K562 (cell line): ENCODE data around the gene TBXAS1. TPM values are rescaled to one million over a fixed set of nuclear protein-coding genes. Genes with fewer than 3 reads are reported as not detected.
A peak's percentile ranks its signal among the peaks of the same experiment; 100 is the strongest.

Experiments used
- ELF1 ChIP-seq: fragments of 200-800 bp; sonication (Bioruptor generic); IDR thresholded peaks from 2 replicates; pipeline ENCODE4 v1.6.1; 2016; ENCODE audit warnings: missing genetic modification characterization, missing compliant biosample characterization
- ELF2 ChIP-seq: fragments of 250-450 bp; sonication (Bioruptor Pico); IDR thresholded peaks from 2 replicates; pipeline ENCODE4 v1.5.0; 2021; ENCODE audit warnings: mild to moderate bottlenecking
- HMG20A ChIP-seq: fragments of 450-650 bp; formaldehyde crosslinking; conservative IDR thresholded peaks from 2 replicates; pipeline ENCODE4 v1.4.0; 2020; ENCODE audit warnings: mild to moderate bottlenecking, mixed read lengths
- HNRNPL ChIP-seq: fragments of 200-400 bp; formaldehyde crosslinking; IDR thresholded peaks from 2 replicates; pipeline ENCODE4 v1.6.1; 2017; ENCODE audit warnings: low read depth, mild to moderate bottlenecking, low read length
- LEF1 ChIP-seq: fragments of 450-650 bp; IDR thresholded peaks from 2 replicates; pipeline ENCODE4 v1.6.1; 2016; ENCODE audit warnings: mild to moderate bottlenecking
- MEIS2 ChIP-seq: fragments of 450-650 bp; IDR thresholded peaks from 2 replicates; pipeline ENCODE4 v1.6.1; 2014; ENCODE audit warnings: mild to moderate bottlenecking; ENCODE audit not compliant: partially characterized antibody
- MTA3 ChIP-seq: fragments of 450-650 bp; formaldehyde crosslinking; IDR thresholded peaks from 2 replicates; pipeline ENCODE4 v1.6.1; 2017; ENCODE audit warnings: mild to moderate bottlenecking, borderline replicate concordance
- NCOA2 ChIP-seq, 2 experiments: fragments of 450-650 bp; IDR thresholded peaks; 2 replicates each; pipeline ENCODE4 v1.6.1; 2018; ENCODE audit warnings: mild to moderate bottlenecking in 2 of 2, moderate library complexity in 1 of 2; ENCODE audit not compliant: partially characterized antibody in 2 of 2
- PTRF ChIP-seq: fragments of 450-650 bp; IDR thresholded peaks from 2 replicates; pipeline ENCODE4 v1.6.1; 2016; ENCODE audit warnings: mild to moderate bottlenecking, missing genetic modification characterization, missing compliant biosample characterization
- TEAD2 ChIP-seq: fragments of 450-650 bp; IDR thresholded peaks from 2 replicates; pipeline ENCODE4 v1.6.1; 2016; ENCODE audit warnings: missing genetic modification characterization, control low read depth, missing compliant biosample characterization
- ZC3H11A ChIP-seq: IDR thresholded peaks from 2 replicates; pipeline ENCODE4 v1.6.1; 2012; ENCODE audit warnings: low read depth, low read length, improper control_type of control experiment
- ZNF551 ChIP-seq: fragments of 250-450 bp; sonication (Bioruptor Pico); IDR thresholded peaks from 2 replicates; pipeline ENCODE4 v1.5.0; 2021; ENCODE audit warnings: mild to moderate bottlenecking, moderate library complexity
- ZNF584 ChIP-seq: fragments of 200-800 bp; sonication (Bioruptor generic); IDR thresholded peaks from 2 replicates; pipeline ENCODE4 v1.6.1; 2016; ENCODE audit warnings: low read depth, mild to moderate bottlenecking, missing genetic modification characterization, missing compliant biosample characterization
- polyA plus RNA-seq, 8 experiments: library from polyadenylated mRNA; depleted of rRNA in 4 of 8; stranded (reverse) in 5 of 8; unstranded in 3 of 8; fragments of >200 nt; fragmentation: Nextera tagmentation in 2 of 8; fragmentation: Illumina TruSeq in 1 of 8; extraction: Ambion mirVana in 2 of 8; extraction: Trizol in 1 of 8; gene quantifications; 2 replicates each; pipeline versions ENCODE4 v1.2.1 to v1.2.3, GENCODE V29; 2011 to 2014; ENCODE audit warnings: inconsistent platforms in 1 of 8, missing spikeins in 1 of 8
- total RNA-seq, 7 experiments: library from RNA; depleted of rRNA in 6 of 7; stranded (reverse); fragments of >200 nt in 6 of 7; fragmentation: Illumina TruSeq in 2 of 7; extraction: Trizol in 2 of 7; gene quantifications; 2 replicates each; pipeline versions ENCODE4 v1.2.1 to v1.2.3, GENCODE V29; 2011 to 2021; ENCODE audit warnings: low replicate concordance in 1 of 7
- TF ChIP-seq, protein P1 (sequence below): fragments of 450-650 bp; IDR thresholded peaks from one replicate; pipeline ENCODE4 v1.6.1; 2018; ENCODE audit warnings: mild to moderate bottlenecking, moderate library complexity; ENCODE audit not compliant: partially characterized antibody
- TF ChIP-seq, protein P2 (sequence below), 2 experiments: fragments of 450-650 bp; IDR thresholded peaks; 2 replicates each; pipeline ENCODE4 v1.6.1; 2016; ENCODE audit warnings: mild to moderate bottlenecking in 2 of 2, borderline replicate concordance in 1 of 2, low read depth in 1 of 2, moderate library complexity in 1 of 2

The TBXAS1 gene
- total and polyA plus RNA-seq, 9 of the 15 experiments (the other 6 are each of a cell fraction or from before 2014, with no cell fraction given): 1.1 to 8.3 (median 1.9) TPM

GRCh38 chr7:139914306-139915267, 85.5 kb downstream of the TBXAS1 start (continued):
- TF ChIP-seq, protein P1, sequence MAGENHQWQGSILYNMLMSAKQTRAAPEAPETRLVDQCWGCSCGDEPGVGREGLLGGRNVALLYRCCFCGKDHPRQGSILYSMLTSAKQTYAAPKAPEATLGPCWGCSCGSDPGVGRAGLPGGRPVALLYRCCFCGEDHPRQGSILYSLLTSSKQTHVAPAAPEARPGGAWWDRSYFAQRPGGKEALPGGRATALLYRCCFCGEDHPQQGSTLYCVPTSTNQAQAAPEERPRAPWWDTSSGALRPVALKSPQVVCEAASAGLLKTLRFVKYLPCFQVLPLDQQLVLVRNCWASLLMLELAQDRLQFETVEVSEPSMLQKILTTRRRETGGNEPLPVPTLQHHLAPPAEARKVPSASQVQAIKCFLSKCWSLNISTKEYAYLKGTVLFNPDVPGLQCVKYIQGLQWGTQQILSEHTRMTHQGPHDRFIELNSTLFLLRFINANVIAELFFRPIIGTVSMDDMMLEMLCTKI: no peak
- TF ChIP-seq ZC3H11A (no peak), NCOA2 (IDR thresholded peaks at IDR 0.05; ENCODE audit: partially characterized antibody in 2 of 2) (no peak), HMG20A (CRISPR knock-in tag) (no peak), TEAD2 (tag) (no peak), LEF1 (peak; percentile 7; the same call in 1 of the 2 replicates), ELF2 (no peak), ZNF551 (no peak), PTRF (tag) (no peak), HNRNPL (no peak), MTA3 (0 out of 2 replicates have a peak, but pooled peaks have one; percentile 21), MEIS2 (no peak), ZNF584 (no peak), ELF1 (tag) (no peak)
- TF ChIP-seq, protein P2, sequence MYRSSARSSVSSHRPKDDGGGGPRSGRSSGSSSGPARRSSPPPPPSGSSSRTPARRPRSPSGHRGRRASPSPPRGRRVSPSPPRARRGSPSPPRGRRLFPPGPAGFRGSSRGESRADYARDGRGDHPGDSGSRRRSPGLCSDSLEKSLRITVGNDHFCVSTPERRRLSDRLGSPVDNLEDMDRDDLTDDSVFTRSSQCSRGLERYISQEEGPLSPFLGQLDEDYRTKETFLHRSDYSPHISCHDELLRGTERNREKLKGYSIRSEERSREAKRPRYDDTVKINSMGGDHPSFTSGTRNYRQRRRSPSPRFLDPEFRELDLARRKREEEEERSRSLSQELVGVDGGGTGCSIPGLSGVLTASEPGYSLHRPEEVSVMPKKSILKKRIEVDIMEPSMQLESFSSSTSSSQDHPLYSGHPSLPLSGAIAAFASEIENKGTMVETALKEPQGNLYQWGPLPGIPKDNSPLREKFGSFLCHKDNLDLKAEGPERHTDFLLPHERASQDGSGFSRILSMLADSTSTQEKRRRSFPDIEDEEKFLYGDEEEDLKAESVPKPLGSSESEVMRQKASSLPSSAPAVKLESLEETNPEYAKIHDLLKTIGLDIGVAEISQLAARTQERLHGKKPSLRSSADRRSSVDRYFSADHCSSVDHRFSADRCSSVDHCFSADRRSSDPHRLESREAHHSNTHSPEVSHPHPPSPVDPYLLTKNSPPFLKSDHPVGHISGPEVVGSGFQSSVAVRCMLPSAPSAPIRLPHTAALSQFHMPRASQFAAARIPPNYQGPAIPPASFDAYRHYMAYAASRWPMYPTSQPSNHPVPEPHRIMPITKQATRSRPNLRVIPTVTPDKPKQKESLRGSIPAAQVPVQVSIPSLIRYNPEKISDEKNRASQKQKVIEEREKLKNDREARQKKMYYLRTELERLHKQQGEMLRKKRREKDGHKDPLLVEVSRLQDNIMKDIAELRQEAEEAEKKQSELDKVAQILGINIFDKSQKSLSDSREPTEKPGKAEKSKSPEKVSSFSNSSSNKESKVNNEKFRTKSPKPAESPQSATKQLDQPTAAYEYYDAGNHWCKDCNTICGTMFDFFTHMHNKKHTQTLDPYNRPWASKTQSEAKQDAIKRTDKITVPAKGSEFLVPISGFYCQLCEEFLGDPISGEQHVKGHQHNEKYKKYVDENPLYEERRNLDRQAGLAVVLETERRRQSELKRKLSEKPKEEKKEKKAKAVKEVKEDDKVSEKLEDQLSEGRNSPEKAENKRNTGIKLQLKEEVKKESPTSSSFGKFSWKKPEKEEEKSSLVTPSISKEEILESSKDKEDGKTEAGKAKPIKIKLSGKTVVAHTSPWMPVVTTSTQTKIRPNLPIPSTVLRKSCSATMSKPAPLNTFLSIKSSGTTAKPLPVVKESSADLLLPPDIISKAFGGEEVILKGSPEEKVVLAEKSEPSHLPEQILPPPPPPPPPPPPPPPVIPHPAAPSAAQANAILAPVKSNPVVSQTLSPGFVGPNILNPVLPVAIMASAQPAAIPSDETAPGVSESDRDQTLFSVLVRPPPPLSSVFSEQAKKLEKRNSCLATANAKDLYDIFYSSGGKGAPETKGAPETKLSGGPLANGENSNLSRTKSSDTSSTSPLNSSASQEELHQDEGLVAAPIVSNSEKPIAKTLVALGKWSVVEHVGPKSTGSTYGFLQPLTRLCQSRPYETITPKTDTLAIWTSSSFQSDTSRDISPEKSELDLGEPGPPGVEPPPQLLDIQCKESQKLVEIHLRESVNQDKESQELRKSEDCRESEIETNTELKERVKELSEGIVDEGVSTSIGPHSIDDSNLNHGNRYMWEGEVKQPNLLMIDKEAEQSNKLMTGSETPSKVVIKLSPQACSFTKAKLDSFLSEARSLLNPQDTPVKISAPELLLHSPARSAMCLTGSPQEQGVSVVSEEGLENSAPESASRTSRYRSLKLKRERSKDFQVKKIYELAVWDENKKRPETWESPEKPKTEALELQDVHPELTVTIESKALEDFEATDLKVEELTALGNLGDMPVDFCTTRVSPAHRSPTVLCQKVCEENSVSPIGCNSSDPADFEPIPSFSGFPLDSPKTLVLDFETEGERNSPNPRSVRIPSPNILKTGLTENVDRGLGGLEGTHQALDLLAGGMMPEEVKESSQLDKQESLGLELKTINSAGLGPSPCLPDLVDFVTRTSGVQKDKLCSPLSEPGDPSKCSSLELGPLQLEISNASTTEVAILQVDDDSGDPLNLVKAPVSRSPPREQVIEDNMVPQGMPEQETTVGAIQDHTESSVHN (IDR thresholded peaks at IDR 0.05; ENCODE audit: borderline replicate concordance in 1 of 2, low read depth in 1 of 2): no peak
